GM19328 (cell line): ENCODE measurements around the gene WDFY2.
A peak's percentile ranks its signal among the peaks of the same experiment; 100 is the strongest.
"Not testable (repeated sequence)": the region's sequence is repeated elsewhere in the genome, so short reads cannot be mapped to it uniquely, and the experiment has no call there.

Source experiments
- ATAC-seq: cut with Tn5 transposase; IDR thresholded peaks from one replicate; pipeline ENCODE4 v1.9.1; 2021; ENCODE audit warnings: mild to moderate bottlenecking, moderate library complexity; ENCODE audit not compliant: unreplicated experiment

Gene WDFY2

DNA sequence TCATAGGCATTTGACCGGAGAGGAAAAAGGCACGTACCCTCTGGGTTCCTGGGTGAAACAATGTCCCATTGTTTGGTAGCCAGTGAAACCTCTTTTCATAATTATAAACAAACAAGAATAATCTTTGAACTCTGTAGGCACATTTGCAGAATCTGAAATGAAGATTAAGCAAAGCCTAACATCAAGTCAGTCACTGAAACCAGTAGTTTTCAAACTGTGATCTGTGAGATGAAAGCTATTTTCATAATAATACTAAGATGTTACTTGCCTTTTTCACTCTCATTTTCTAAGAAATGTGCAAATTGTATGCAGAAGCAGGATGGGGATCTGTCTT, 105.4 kb downstream of the WDFY2 start:
- no peak for ATAC-seq

DNA sequence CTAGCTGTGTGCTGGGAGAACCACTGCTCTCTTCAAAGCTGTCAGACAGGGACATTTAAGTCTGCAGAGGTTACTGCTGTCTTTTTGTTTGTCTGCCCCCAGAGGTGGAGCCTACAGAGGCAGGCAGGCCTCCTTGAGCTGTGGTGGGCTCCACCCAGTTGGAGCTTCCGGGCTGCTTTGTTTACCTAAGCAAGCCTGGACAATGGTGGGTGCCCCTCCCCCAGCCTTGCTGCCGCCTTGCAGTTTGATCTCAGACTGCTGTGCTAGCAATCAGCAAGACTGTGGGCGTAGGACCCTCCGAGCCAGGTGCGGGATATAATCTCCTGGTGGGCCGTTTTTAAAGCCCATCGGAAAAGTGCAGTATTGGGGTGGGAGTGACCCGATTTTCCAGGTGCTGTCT, 111.4 kb downstream of the WDFY2 start:
- ATAC-seq: not testable (repeated sequence)

DNA sequence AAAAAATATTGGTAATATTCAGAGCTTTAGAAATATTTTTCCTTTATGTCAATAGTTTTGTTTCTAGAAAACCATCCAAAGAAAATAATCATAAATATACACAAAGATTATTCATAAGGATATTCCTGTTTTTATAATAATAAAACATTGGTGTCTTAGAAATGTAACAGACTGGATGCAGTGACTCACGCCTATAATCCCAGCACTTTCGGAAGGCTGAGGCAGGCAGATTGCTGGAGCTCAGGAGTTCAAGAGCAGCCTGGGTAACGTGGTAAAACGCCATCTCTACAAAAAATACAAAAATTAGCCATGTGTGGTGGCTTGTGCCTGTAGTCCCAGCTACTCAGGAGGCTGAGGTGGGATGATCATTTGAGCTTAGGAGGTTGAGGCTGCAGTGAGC, 112.9 kb downstream of the WDFY2 start:
- ATAC-seq: no peak

DNA sequence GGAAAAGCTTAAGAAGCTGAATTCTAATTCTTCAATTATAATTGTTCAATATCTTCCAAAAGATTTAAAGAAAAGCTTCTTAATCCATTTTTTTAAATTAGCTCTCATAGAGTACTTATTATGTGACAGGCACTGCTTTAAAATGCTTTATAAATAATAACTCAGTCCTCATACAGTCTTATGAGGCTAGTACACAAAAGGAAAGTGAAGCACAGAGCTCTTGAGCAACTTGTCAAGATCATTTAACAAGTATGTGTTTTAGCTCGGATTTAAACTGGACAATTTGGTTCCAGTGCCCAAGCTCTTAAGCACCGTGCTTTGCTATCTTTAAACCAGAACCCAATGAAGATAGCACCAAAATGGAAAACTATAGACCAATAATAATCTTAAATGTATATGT, 113.6 kb downstream of the WDFY2 start:
- no peak for ATAC-seq

DNA sequence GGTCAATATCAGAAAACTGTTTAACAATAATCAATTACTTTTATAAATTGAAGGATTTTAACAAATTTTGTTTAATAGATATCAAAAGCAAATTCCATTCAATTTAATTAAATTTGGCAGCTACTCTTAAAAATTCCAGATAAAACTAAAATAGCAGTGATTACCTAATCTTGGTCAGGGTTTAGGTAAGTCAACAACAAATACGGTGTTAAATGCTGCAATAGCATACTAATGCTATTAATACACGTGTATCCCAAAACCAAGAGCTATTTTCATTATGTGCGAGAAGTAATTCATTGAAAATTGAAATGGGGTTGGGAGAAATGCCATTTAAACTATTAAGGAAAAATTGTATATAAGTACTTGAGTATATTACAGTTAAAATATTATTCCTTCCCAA, 114.1 kb downstream of the WDFY2 start:
- no peak for ATAC-seq

DNA sequence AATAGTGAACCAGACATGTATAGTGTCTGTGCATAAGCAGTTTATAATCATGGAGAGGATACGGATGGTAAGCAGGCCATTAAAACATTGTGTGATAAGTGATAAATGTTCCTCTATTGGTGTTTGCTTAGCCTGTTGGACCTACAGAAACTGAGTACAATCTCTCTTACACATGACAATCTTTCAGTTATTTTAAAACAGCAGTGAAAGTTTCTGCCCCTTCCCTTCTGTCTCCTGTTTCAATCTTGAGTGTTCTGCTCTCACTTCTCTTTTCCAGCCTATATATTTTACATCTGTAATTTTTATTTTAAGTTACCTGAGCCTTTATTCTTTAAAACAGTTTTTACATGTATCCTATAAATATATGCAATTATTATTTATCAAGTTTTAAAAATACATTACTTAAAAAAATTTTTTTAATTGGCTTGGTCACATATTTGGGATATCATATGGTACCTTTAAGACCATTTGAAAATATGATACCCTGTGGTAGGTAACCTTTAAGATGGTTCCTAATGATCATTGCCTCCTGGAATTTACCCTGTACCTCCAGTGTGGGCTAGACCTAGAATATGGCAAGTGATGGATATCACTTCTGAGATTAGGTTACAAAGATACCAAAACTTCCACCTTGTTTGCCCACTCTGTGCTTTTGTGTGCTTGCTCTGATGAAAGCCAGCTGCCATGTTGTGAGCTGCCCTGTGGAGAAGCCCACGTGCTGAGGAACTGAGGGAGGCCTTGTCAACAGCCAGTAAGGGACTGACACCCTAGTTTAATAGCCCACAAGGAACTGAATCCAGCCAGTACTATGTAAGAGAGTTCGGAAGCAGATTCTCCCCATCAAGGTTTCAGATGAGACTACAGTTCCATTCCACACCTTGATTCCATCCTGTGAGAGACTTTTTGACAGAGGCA, 120.4 kb downstream of the WDFY2 start:
- peak; percentile 78 for ATAC-seq

DNA sequence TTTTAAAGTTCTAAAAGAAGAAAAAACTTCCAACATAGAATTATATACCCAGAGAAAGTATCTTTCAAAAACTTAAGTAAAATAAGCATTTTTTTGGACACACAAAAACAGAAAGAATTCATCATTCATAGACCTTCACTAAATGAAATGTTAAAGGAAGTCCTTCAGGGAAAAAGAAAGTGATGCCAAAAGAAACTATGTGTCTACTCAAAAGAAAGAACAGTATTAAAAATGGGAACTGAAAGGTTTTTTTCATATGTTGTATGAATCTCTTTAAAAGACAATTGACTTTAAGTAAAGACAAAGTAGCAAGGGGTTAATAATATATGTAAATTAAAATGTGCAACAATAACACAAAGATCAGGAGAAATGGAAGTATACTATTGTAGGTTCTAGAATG, 123.2 kb downstream of the WDFY2 start:
- no peak for ATAC-seq

DNA sequence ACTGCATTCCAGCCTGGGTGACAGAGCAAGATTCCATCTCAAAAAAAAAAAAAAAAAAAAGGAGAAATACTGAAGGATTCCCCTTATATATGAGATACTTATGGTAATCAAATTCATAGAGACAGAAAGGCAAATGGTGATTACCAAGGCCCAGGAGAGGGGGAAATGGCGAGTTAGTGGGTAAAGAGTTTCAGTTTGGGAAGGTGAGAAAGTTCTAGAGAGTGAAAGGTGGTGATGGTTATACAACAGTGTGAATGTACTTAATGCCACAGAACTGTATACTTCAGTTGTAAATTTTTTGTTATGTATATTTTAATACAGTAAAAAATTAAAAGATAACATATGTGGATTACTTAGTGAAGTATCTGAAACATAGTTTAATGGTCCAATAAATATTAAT, 129.5 kb downstream of the WDFY2 start:
- ATAC-seq: no peak

DNA sequence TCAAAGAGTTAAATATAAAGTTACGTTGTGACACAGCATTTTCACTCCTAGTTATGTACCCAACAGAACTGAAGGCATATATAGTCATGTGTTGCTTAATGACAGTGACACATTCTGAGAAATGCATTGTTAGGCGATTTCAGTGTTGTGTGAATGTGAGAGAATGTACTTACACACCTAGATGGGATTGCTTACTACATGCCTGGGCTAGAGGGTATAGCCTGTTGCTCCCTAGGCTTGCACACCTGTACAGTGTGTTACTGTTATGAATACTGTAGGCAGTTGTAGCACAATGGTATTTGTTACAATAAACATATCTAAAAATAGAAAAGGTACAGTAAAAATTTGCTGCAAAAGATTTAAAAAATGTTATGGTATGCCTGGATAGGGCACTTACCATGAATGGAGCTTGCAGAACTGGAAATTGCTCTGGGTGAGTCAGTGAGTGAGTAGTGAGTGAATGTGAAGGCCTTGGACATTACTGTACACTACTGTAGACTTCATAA, 130.5 kb downstream of the WDFY2 start:
- ATAC-seq: no peak

DNA sequence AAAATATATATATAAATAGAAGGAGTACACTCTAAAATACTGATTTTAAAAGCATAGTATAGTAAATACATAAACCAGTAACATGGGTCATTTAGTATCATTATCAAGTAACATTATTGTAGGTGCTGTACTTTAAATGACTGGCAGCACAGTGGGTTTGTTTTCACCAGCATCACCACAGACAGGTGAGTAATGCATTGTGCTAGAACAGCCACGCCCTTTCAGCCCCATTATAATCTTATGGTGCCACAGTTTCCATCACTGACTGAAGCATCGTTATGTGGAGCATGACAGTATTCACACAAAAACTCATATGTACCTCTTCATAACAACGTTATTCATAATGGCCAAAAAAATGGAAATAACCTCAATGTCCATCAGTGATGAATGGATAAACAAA, 131.4 kb downstream of the WDFY2 start:
- ATAC-seq: no peak

DNA sequence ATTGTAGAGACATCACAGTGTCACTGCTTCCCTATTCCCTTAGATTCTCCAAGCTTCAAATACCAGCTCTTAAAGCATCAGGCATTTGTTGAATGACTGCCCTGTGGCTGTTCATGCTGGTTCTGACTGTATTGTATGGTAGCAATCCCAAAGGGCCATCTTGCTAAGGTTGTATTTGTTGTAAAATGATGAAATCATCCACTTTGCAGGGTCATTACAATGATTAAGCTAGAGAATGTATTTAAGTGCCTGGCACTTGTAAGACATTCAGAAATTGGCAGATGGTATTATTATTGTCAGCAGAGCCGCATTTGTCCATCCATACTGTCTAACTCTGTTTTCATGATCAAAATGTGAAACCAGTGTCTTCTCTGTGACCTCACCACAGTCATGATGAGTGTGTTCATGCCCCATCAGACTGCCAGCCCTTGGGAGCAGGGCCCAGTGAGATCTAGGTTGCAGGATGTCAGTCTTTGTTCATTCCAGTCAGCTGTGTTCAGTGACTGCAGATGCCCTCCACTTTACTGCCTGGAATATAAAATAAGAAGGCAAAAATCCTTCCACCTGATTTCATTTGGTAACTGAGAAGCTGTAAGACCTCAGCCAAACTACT, 133.6 kb downstream of the WDFY2 start:
- ATAC-seq: no peak

DNA sequence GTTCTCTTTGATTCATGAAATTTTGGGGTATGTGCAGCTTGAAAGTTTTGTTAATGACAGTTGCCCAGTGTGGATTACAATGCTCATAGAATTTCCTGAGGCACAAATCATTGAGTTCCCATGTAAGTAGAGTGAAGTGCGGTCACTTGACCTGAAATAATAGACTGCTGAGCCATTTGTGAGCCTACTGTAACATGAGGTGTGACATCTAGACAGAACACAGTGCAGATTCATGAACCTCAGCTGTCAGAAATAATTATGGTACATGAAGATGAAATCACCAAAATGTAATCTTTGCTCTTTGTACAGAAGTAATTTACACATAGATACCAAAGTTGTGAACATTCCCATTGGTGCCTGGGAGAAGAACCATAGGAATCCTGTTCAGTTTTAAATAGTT, 135.1 kb downstream of the WDFY2 start:
- no peak for ATAC-seq

DNA sequence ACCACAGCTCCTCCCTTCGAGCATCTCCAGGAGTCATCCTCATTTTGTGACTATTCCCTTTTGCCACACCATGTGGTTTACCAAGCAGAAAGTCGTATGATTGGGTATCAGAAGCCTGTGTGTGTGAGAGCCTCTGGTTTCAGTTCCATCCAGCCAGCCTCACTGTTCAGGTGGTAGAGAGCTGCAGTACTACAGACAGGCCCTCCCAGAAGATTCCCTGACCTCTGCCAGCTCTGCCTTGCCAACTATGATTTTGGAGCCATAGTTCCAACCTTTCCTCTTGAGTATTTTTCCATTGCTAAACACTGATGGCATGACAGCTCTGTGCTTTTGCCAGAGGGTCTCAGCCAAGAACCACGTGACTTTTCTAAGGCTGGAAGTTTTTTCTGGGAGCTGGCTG, 137.2 kb downstream of the WDFY2 start:
- ATAC-seq: peak; percentile 82

DNA sequence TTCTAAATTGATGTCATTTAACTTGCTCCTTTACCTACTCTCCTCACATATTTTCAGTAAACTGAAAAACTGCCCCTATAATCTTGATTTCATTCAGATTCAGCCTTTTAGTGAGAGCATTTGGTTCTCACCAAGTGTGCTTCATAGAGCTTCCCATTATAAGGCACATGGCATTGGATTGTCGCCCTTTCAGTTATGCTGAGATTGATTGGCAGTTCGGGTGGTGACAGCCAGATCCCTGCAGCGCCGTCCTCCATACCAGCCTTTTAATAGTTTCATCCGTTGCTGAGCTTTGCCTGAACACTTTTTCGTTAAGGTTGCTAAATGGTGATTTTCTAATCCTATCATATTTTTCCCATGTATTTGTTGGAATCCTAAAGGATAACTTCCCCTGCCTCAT, 139.3 kb downstream of the WDFY2 start:
- ATAC-seq: no peak

DNA sequence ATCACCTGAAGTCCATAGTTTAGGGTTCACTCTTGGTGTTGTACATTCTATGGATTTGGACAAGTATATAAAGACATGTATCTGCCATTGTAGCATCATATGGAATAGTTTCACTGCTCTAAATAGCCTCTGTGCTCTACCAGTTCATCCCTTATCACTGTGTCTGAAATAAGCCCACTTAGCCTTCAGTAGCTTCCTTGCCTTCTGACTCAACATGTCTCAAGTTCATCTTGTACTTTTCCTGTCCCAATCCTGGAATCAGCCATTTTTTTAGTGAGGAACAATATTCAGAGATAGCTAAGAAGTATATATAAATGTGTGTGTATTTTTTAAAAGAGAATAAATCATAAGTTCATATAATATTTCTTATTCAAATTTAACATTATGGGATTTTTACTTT, 140.5 kb downstream of the WDFY2 start:
- no peak for ATAC-seq

DNA sequence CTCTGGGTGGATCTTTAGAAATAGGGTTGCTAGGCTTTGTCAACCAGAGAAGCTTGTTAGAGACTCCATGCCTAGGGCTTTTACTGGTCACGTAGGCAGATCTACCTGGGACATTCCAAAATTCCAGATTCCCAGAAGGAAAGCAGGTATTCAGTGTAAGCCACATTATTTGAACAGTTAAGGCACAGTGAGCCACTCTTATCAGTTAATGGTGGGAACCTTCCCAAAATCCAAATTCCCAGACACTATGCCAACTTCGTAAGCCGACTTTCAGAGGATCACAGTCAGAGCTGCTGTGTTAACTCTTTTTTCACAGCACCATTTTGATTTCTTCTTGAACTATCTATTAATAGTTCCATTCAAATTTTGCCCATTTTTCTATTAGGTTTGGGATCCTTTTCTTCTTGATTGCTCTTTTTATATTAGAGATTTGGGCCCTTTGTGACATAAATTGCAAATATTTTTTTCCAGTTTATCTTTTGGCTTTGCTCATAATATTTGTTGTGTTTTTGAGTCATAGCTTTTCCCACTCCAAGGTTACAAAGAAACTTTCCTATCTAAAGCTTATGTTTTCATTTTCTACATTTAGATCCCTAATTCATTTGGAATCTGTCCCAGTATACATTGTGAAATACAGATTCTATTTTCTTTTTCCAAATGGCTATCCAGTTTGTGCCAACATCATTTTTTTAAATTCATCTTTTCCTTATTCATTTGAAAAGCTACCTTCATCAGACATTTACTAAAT, 142.4 kb downstream of the WDFY2 start:
- ATAC-seq: no peak

DNA sequence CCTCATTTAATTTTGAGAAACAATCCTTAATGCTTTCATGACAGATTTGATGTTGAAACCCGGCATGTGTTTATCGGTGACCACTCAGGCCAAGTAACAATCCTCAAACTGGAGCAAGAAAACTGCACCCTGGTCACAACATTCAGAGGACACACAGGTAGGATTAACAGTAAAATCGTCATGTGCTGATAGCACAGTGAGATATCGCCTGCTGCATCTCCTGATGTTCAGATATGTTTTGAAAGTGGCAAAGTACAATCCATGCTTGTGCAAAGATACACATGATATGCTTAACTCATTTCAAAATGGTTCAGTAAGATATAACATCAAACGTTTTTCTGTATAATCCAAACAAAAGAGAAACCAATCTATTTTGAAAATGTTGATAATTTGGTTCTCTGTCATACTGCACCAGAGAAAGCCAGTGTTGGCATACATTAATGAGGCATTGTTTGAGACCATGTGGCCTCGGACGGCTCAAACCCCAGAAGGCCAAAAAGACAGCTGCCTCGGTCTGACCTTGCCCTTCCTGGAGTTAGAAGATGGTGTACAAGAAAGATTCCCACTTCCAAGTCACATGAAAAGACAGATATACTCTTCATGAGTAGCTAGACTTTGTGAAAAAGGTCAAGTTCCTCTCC, 143.5 kb downstream of the WDFY2 start:
- no peak for ATAC-seq

DNA sequence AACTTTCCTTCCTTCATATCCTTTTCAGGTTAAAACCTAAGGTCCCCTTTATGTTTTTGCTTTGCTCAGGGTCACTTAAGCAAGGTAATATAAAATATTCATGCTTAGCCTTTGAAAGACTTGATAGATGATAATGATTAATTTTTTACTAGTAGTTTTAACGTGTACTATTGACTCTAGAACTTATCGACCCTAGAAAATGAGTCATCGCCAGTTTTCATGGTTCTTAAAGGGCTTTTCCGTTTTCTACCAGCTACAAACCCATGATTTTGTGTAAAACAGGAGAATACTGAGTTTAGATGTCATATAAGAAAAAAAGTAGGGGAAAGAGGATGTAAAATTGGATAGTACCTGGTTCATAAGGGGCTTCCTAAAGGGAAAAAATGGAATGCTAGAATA, 144.0 kb downstream of the WDFY2 start:
- no peak for ATAC-seq

DNA sequence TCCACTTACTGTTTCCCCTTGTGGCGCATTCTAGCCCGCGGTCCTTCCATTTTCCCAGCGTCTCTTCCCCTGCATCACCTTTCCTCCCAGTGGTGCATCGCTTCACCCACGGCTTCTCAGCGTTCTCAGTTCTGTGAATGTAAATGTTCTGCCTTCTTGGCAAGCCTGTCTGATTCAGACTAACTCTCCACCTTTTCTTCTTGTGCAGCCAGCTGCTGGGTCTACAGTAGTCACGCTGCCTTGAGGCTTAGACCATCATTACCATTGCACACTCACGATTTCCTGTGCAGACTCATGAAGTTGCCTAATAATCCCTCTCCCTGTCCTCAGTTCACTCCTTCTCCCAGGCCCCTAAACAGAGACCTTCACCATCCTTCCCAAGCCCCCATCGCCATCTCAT, 144.7 kb downstream of the WDFY2 start:
- ATAC-seq: no peak

DNA sequence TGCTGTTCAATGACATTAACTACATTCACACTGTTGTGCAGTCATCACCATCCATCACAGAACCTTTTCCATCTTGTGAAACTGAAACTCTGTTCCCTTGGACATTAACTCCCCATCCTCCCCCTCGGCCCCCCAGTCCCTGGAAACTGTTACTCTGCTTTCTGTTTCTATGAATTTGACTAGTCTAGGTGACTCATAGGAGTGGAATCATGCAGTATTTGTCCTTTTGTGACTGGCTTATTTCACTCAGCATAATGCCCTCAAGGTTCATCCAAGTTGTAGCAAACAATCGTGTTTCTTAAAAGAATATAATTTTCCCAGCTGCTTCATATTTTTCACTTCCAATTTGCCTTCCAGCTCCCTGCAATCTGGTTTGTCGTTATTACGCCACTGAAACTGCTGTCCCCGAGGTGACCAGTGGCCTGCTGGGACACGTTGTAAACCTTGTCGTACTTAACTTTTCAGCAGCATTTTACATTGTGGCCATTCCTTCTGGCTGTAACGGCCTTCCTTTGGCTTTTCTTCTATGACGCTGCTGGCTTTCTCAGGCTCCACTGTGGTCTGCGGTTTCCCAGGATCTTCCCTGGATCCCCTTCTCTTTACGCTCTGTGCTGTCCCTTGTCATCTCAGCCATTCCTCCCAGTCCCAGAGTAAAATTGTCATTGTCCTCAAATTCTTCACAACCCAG, 145.7 kb downstream of the WDFY2 start:
- ATAC-seq: no peak

DNA sequence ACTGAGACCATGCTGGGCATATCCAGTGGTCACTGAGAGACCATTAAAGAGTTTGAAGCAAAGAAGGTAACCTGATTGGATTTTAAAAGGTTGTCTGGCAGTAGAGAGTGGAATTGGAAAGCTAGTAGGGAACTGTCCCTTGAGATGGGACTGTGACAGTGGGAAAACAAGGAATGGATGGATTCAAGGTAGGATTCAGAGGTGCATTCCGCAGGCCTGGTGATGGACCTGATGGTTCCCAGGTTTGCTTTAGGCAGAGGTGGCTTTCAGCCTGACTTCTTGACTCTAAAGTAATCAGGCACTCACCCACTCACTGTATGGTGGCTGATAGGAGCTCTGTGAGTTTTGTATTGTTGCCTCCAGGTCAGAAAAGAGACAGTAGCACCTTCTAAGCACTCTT, 146.7 kb downstream of the WDFY2 start:
- no peak for ATAC-seq
